Activated T-cell treated with anti-CD3 and anti-CD28 coated beads for 4 hours (primary cell): ENCODE data around the gene GPR55.

ENCODE experiments used
- DNase-seq: peaks from one replicate; pipeline ENCODE4 v3.0.0-alpha.2; 2020

The GPR55 gene

GRCh38 chr2:230898713-230899091 is 26.3 kb downstream of the GPR55 start:
- no peak for DNase-seq

DNA sequence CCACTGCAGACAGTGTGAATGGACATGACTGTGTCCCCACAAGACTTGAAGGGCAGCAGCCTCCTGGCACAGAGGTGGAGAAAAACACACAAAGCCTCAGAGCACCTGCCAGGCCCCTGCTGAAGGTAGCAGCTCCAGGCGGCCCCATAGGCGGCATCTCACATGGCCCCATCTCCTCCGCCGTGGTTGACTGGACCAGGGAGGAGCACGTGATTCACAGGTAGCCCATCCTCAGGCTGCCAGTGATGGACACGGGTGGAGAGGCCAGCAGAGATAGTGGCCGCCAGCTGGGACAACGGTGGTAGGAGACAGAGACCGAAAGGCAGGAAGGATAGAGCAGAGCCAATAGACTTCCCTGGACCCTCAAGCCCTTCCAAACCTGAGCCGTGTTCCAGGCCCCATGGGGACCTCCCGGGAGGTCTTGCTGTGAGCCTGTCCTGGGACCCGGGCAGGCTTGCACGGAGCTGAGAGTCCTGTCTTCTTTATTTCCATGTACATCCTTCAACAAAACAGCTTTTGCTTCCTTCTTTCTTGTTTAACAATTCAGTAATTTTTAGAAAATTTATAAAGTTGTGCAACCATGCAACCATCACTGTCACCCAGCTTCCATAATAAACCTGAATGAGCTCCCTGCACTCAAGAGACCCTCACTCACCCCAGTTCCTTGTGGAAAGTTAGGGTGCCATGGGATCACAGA is 26.9 kb downstream of the GPR55 start:
- DNase-seq, result no peak

DNA sequence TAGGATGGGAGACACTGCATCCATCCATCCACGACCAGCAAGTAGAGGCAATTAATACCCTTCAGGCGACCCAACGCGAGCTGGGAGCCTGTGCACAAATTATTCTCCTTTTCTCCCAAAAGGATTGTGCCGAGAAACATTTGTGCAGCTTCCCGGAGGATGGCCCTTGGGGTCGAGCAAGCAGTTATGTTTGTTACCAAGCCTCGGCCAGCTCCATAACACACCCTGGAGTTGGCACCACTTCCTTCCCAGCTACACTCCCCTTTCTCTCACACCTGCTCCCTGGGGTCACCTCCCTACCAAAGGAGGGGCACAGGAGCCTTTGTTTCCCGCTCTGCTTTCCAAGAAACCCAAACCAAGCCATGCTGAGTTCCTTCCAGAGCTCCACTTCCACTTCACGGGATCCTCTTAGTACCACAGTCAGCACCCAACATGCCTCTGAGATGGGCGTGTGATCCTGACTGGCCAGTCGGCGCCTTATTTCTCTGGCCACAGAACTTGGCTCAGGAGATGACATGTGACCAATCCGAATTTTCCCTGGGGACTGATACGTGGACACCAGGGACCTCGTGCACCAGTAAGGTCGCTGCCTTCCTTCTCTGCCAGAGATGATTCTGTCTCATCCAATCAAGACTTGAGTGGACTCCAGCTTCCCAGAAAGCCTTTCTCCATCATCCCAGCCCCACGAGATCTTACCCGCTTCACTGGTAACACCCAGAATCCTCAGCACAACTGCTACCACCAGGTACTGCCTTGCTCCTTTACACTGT is 28.5 kb downstream of the GPR55 start:
- DNase-seq, result no peak

DNA sequence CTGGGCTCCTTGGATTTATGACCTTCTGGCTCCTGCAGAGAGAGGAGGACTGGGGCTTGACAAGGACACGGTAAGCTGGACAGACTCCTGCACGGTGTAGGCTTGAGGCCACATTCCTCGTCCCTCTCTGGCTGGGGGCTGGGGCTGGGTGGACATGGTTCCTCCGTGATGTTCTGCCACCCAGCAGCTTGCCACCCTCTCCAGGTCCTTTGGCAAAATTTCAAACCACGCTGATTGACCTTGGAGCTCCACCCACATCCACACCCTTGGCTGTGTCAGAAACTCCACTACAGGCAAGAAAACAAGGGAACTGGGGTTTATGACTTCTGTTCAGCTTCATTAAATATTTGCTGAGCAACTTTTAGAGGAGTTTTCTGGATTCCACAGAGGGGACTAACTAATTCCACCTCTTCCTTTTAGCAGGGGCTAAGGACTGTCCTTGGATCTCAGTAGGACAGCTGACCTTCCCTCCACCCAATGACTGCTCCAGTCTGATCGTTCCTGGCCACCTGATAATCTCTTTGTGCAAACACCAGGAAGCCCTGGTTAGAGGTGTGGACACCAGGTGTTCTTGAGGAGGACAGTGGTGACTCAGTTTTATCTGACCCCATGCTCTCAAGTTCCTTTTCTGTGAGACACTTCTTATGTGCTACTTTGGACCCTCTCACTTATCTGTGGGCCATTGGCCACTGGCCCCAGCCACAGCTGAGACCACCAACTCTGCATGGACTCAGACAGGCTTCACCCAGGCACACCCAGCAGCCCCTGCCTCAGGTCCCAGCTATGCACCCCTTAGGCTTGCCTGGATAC is 29.3 kb downstream of the GPR55 start:
- DNase-seq, result no peak

DNA sequence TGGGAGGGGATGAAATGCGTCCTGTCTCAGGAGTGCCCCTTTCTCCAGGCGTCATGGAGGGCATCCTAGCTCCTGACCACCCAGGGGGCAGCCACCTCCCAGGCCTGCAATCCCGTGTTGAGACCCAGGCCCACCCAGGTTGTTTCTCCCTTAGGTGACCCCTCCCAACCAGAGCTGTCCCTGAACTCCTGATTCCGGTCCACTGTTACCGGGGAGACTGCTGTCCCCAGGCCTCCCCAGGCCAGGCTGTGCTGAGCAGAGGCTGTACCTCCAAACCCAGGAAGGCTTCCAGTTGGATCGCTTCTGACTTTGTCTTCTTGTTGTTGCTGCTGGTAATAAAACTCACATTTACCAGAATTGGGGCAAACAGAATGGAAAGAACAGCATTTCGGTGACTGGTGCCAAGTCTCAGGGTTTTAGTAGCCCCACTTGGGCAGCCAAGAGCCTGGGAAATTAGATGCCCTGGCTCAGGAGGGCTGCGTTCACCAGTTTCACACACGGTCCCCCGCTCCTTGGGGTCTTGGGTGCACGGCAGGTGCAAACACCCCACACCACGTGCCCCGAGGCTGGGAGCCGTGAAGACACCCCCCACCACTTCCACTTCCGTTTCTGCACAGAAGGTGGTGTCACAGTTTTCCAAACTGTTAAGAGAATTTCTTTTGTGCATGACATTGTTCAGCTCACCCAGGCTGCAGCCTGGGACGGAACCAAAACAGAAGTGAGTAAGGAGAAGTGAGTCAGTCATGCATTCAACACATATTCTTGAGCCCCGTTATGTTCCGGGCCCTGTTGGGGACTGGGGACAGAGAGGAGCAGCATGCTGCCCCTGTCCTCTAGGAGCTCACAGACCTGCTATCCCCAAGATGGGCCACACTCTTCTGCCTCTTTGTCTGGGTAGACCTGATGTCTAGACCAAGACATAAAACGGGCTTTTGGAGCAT is 30.9 kb downstream of the GPR55 start:
- no peak for DNase-seq

DNA sequence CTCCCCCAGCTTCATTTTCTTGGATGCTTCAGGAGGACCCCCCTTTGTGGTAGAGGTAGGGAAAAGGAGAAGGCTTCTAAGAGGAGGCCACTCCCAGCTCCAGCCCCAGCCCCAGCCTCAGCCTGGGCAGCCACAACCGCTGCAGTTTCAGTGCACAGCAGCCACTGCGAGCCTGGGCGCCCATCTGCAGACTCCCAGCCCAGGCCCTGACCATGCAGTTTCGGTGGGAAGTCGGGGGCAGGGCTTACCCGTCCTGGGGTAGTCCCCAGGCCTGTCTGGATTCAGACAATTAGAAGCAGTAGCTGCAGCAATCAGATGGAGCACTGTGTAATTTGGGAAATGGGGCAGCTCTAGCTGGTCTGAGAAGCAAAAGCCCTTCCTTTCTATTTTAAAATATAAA is 31.7 kb downstream of the GPR55 start:
- DNase-seq, result no peak

- DNase-seq, result no peak
Measured at GRCh38 chr2:230891509-230891908, 33.5 kb downstream of the GPR55 start.

- no peak for DNase-seq
Measured at GRCh38 chr2:230891064-230891463, 34.0 kb downstream of the GPR55 start.

GRCh38 chr2:230890646-230891045 is 34.4 kb downstream of the GPR55 start:
- DNase-seq, result no peak

DNA sequence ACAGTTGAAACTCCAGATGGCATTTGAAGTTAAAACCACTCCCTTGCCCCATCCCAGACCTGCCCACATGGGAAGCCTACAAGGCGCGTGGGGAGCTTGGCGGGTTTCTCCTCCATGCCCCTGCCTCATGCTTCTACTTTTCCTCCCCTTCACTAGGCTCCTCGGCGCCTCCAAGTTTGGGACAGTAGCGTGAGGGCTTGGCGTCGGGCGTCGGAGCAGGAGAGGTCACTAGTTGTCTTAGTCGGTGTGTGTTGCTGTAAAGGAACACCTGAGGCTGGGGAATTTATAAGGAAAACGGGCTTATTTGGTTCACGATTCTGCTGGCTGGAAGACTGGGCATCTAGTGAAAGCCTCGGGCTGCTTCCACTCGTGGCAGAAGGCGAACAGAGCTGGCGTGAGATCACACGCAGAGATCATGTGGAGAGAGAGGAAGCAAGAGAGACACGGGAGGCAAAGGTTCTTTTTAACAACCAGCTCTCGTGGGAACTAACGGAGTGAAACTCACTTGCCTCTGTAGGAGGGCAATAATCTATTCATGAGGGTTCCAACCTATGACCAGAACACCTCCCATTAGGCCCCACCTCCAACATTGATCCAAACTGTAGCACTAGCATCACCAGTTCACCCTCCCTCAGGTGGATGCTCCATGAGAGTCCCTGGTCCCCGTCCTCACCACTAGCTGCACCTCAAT is 35.0 kb downstream of the GPR55 start:
- DNase-seq, result no peak

DNA sequence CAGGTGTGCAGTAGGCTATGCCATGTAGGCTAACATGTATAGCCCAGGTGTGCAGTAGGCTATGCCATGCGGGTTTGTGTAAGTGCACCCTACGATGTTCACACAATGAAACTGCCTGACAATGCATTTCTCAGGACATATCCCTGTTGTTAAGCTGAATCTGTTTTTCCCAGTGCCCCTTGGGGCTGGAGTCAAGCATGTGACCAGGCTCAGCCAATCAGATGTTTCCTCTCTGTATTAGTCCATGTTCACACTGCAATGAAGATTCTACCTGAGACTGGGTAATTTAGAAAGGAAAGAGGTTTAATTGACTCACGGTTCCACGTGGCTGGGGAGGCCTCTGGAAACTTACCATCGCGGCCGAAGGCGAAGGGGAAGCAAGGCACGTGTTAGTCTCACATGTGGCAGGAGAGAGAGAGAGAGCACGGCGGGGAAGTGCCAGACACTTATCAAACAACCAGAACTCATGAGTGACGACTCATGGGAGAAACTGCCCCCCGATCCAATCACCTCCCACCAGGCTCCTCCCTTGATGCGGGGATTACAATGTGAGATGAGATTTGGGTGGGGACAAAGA is 36.1 kb downstream of the GPR55 start:
- DNase-seq, result no peak

DNA sequence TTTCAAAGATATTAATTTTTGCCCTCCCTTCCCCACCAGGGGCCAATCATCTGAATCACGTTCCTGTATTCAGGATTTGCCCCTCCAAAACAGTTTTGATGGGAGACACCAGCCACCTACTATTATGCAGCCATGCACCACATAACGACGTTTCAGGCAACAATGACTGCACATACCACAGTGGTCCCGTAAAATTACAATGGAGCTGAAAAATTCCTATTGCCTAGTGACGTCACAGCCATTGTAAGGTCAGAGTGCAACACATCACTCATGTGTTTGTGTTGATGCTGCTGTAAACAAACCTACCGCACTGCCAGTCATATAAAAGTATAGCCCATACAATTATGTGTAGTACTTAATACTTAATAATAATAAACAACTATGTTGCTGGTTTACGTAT is 37.7 kb downstream of the GPR55 start:
- DNase-seq, result no peak

- no peak for DNase-seq
Measured at GRCh38 chr2:230886671-230887071, 38.4 kb downstream of the GPR55 start.

DNA sequence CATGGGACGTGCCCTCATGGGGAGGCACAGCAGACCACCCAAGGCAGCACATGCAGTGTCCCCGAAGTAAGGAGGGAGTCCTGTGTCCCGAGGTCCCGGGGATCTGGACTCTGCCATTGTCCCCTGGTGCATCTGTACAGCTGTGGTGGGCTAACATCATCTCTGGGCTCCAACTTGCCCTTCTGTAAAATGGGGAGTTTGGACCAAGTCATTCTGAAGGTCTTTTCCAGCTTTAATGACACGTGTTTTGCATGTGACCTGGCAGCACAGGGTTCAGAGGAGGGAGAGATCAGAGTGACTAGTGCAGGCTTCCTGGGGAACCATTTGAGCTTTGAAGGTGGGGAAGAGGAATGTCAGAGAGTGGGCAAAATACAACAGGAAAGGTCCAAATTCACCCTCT is 38.8 kb downstream of the GPR55 start:
- no peak for DNase-seq

- no peak for DNase-seq
Measured at GRCh38 chr2:230885463-230886130, 39.4 kb downstream of the GPR55 start.

DNA sequence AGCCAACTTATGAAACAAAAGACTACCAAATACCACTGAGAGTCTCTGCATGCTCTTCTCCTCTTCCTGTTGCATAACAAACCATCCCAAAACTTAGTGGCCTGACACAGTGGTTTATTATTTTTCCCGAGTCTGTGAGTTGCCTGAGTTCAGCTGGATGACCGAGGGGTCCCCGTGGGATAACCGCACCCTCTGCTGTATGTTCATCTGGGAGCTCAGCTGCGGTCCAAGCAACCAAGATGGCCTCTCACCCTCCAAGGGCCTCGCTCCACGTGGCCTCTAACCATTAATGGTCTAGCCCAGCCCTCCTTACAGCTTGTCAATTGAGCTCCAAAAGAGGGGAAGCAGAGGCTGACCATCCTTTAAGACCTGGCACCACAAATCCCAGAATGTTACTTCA is 43.2 kb downstream of the GPR55 start:
- no peak for DNase-seq

DNA sequence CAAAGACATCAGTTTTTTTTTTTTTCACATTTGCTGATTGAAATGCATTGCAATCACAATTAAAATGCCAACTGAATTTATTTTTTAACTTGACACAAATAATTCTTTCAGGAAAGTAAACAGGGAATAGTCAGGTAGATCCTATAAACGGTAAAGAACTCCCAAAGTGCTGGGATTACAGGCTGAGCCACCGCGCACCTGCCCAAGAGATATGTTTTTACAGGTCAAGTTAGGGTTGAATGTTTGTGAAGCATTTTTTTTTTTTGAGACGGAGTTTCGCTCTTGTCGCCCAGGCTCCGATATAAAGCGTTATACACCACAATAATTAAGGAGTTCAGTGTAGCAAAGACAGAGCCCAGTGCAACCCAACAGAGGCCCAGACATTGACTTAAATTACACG is 45.2 kb downstream of the GPR55 start:
- no peak for DNase-seq

- DNase-seq, result no peak
Measured at GRCh38 chr2:230879271-230879882, 45.7 kb downstream of the GPR55 start.

DNA sequence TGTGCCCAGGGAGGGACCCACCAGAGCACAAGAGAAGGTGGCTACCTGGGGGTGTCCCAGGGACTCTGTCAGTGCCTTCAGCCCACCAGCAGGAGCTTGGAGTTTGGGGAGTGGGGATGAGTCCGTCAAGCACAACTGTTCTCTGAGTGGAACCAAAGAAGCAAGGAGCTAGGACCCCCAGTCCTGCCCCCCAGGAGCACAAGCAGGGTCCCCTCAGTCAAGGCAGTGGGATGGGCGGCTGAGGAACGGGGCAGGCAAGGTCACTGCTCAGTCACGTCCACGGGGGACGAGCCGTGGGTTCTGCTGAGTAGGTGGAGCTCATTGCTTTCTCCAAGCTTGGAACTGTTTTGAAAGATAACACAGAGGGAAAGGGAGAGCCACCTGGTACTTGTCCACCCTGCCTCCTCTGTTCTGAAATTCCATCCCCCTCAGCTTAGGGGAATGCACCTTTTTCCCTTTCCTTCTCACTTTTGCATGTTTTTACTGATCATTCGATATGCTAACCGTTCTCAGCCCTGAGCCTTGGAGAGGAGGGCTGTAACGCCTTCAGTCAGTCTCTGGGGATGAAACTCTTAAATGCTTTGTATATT is 46.3 kb downstream of the GPR55 start:
- DNase-seq, result no peak
